ENCODE results near the gene XAF1. TPM values are rescaled to one million over a fixed set of nuclear protein-coding genes. Genes with fewer than 3 reads are reported as not detected.

Gene XAF1
- total and polyA plus RNA-seq, 9 of the 15 experiments (the other 6 are each of a cell fraction or from before 2014, with no cell fraction given) = 0.07 to 0.22 (median 0.11) TPM; not detected in 4

DNA sequence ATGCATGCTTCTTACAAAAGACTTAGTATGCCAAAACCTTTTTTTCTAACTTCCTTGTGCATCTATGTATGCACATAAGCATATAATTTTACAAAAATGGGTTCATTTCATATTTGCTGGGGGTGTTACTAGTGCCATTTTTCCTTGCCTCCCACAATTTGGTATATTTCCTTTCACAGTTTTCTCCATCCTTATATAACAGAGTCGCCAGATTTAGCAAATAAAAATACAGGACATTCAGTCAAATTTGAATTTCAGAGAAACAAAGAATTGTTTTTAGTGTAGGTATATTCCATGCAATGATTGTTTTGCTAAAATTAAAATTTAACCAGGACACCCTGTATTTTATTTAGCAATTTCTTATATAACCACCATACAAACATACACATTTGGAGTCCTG is 16.2 kb downstream of the XAF1 start (continued):
- TF ChIP-seq ZNF76 (CRISPR knock-in tag; IDR thresholded peaks at IDR 0.05; ENCODE audit: borderline replicate concordance) (no peak), JUN (IDR thresholded peaks at IDR 0.05; ENCODE audit: borderline replicate concordance, low read depth, low read length) (no peak), JUN (CRISPR knock-in tag; IDR thresholded peaks at IDR 0.05; ENCODE audit: borderline replicate concordance) (no peak), ARID2 (IDR thresholded peaks at IDR 0.05) (no peak), TCF7 (IDR thresholded peaks at IDR 0.05; ENCODE audit: borderline replicate concordance) (no peak), PRMT5 (CRISPR knock-in tag; IDR thresholded peaks at IDR 0.05) (no peak)
- TF ChIP-seq, protein P1, sequence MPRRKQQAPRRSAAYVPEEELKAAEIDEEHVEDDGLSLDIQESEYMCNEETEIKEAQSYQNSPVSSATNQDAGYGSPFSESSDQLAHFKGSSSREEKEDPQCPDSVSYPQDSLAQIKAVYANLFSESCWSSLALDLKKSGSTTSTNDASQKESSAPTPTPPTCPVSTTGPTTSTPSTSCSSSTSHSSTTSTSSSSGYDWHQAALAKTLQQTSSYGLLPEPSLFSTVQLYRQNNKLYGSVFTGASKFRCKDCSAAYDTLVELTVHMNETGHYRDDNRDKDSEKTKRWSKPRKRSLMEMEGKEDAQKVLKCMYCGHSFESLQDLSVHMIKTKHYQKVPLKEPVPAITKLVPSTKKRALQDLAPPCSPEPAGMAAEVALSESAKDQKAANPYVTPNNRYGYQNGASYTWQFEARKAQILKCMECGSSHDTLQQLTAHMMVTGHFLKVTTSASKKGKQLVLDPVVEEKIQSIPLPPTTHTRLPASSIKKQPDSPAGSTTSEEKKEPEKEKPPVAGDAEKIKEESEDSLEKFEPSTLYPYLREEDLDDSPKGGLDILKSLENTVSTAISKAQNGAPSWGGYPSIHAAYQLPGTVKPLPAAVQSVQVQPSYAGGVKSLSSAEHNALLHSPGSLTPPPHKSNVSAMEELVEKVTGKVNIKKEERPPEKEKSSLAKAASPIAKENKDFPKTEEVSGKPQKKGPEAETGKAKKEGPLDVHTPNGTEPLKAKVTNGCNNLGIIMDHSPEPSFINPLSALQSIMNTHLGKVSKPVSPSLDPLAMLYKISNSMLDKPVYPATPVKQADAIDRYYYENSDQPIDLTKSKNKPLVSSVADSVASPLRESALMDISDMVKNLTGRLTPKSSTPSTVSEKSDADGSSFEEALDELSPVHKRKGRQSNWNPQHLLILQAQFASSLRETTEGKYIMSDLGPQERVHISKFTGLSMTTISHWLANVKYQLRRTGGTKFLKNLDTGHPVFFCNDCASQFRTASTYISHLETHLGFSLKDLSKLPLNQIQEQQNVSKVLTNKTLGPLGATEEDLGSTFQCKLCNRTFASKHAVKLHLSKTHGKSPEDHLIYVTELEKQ (CRISPR knock-in tag; IDR thresholded peaks at IDR 0.05) = no peak
- TF ChIP-seq, protein P2, sequence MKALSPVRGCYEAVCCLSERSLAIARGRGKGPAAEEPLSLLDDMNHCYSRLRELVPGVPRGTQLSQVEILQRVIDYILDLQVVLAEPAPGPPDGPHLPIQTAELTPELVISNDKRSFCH (CRISPR knock-in tag; IDR thresholded peaks at IDR 0.05) = no peak
- TF ChIP-seq, protein P2 (tag; IDR thresholded peaks at IDR 0.05) = no peak

Measured in K562 (cell line).